Effector memory CD4-positive, alpha-beta T cell (primary cell): ENCODE data around the gene EPHA1.
A peak's percentile ranks its signal among the peaks of the same experiment; 100 is the strongest.

ENCODE experiments used
- DNase-seq, 3 donors: peaks; one replicate each; pipeline ENCODE4 v3.0.0-alpha.2; 2020
- H3K27ac ChIP-seq: 2 replicates; pipeline ENCODE4 v1.7.0; 2013; ENCODE audit warnings: mild to moderate bottlenecking, low read length, moderate library complexity; ENCODE audit not compliant: insufficient read depth, poor library complexity, severe bottlenecking
- H3K27me3 ChIP-seq: replicated peaks from 2 replicates; pipeline ENCODE4 v1.7.0; 2013; ENCODE audit warnings: mild to moderate bottlenecking, low read length; ENCODE audit not compliant: insufficient read depth, control insufficient read depth, poor library complexity, severe bottlenecking
- H3K36me3 ChIP-seq: 2 replicates; pipeline ENCODE4 v1.7.0; 2013; ENCODE audit warnings: mild to moderate bottlenecking, low read length, moderate library complexity; ENCODE audit not compliant: control insufficient read depth, insufficient read depth
- H3K4me1 ChIP-seq: 2 replicates; pipeline ENCODE4 v1.7.0; 2013; ENCODE audit warnings: low read length, mild to moderate bottlenecking; ENCODE audit not compliant: control insufficient read depth, insufficient read depth, poor library complexity, severe bottlenecking
- H3K4me3 ChIP-seq: 2 replicates; pipeline ENCODE4 v1.7.0; 2013; ENCODE audit warnings: low read length, low read depth, mild to moderate bottlenecking; ENCODE audit not compliant: insufficient read depth, poor library complexity, severe bottlenecking
- H3K9me3 ChIP-seq: 2 replicates; pipeline ENCODE4 v1.7.0; 2013; ENCODE audit warnings: mild to moderate bottlenecking, low read length, moderate library complexity; ENCODE audit not compliant: control insufficient read depth

The EPHA1 gene

DNA sequence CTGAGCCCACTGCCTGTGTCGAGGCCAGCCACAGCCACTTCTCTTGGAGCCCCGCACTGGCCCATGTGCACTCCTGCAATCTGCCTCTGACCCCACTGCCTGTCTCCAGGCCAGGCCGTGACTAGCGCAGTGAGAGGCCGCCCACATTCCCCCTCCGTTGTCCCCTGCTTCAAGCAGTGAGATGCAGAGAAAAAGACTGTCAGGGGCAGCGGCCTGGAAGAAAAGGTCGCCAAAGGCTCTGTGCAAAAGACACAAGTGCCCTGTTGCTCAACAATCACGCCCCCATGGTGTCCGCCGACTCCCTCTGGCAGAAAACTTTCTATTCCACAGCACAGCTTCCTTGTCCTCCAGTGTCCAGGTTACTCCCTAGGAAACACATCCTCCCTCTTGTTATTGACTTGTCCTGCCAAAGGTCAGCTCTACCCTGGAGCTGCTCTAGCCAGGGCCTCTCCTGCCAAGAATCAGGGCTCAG is 56.1 kb downstream of the EPHA1 start:
- Histone ChIP-seq H3K27ac (no peak overlapping the region), H3K27me3 (no peaks in the 10 kb centered on the region), H3K36me3 (no peaks in the 10 kb centered on the region), H3K4me3 (no peak overlapping the region), H3K4me1 (no peaks in the 10 kb centered on the region), H3K9me3 (no peaks in the 10 kb centered on the region)
- no peak for DNase-seq

- H3K4me1 ChIP-seq: no peaks in the 10 kb centered on the region
- DNase-seq: no peak
- H3K9me3 ChIP-seq: no peaks in the 10 kb centered on the region
- no peak overlapping the region for H3K4me3 ChIP-seq
- no peaks in the 10 kb centered on the region for H3K36me3 ChIP-seq
- no peak overlapping the region for H3K27ac ChIP-seq
- H3K27me3 ChIP-seq: no peaks in the 10 kb centered on the region
These were observed 57.1 kb downstream of the EPHA1 start for GRCh38 chr7:143351574-143351973.

GRCh38 chr7:143351060-143351459 is 57.6 kb downstream of the EPHA1 start:
- Histone ChIP-seq H3K4me1 (no peaks in the 10 kb centered on the region), H3K27me3 (no peaks in the 10 kb centered on the region)

DNA sequence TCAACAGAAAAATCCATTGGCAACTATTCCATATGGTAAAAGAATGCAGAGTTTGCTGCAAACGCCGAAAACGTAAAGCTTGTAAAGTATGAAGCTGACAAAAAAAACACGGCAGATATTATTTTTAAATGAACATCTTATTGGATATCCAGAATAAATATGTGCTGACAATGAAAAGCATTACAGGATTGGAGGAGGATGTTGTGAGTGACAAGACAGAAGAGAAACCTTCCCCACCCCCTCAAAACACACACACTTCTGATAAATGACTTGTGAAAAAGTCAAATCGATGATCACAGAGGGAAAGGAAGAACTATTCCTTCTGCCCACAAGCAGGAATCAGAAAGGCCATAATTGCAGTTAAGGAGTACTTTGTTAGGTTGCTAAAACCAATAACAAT is 60.7 kb downstream of the EPHA1 start:
- DNase-seq: no peak
- Histone ChIP-seq H3K27me3 (no peaks in the 10 kb centered on the region), H3K9me3 (no peaks in the 10 kb centered on the region), H3K36me3 (no peaks in the 10 kb centered on the region), H3K4me3 (no peak overlapping the region), H3K4me1 (peaks cover 9% of the 10 kb centered on the region), H3K27ac (no peak overlapping the region)

More at GRCh38 chr7:143351060-143351459, 57.6 kb downstream of the EPHA1 start:
- no peak for DNase-seq
- Histone ChIP-seq H3K27ac (no peak overlapping the region), H3K36me3 (no peaks in the 10 kb centered on the region), H3K4me3 (no peak overlapping the region), H3K9me3 (no peaks in the 10 kb centered on the region)

DNA sequence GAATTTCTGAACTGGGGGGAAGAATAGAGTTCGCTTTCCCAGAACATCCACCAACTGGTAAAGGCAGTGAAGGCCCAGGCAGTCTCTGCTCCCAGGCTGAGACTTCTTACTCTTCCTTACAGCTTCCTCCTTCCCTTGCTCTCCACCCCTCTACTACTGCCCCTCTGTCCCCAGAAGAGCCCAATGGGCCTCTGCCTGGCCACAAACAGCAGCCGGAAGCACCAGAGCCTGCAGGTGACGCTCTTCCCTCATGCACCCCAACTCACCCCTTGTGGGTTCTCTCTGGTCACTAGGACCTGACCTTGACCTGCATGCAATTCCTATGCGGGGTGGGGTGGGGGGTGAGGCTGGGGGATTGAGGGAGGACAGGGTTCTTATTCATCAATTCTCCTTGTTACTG is 62.6 kb downstream of the EPHA1 start:
- Histone ChIP-seq H3K4me3 (no peak overlapping the region), H3K36me3 (no peaks in the 10 kb centered on the region), H3K27ac (no peak overlapping the region), H3K4me1 (peaks cover 9% of the 10 kb centered on the region), H3K9me3 (no peaks in the 10 kb centered on the region), H3K27me3 (no peaks in the 10 kb centered on the region)
- DNase-seq: no peak

- no peaks in the 10 kb centered on the region for H3K36me3 ChIP-seq
- peaks cover 9% of the 10 kb centered on the region for H3K4me1 ChIP-seq
- no peaks in the 10 kb centered on the region for H3K9me3 ChIP-seq
- no peaks in the 10 kb centered on the region for H3K27me3 ChIP-seq
- H3K4me3 ChIP-seq: peak overlapping the region; percentile 39
- peak; percentile 36 to 45 (median 41) for DNase-seq
- no peak overlapping the region for H3K27ac ChIP-seq
These were observed 63.2 kb downstream of the EPHA1 start for GRCh38 chr7:143345428-143345900.

- Histone ChIP-seq H3K4me1 (peaks cover 9% of the 10 kb centered on the region), H3K27me3 (no peaks in the 10 kb centered on the region), H3K9me3 (no peaks in the 10 kb centered on the region), H3K27ac (no peak overlapping the region), H3K36me3 (no peaks in the 10 kb centered on the region), H3K4me3 (no peak overlapping the region)
- no peak for DNase-seq
These were observed 65.1 kb downstream of the EPHA1 start for GRCh38 chr7:143343596-143343995.

DNA sequence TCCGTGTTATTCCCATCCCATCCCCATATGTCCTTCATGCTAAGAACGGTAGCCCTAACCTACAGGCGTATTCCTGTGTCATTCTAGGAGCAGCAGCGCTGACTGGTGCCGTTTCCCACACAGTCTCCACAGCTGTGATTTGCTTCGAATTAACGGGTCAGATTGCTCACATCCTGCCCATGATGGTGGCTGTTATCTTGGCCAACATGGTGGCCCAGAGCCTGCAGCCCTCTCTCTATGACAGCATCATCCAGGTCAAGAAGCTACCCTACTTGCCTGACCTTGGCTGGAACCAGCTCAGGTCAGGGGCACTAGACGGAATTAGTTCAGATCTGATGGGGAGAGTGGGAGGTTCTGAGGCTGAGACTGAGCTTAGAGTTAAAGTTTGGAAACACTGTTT is 66.8 kb downstream of the EPHA1 start:
- DNase-seq: no peak
- H3K27ac ChIP-seq: no peak overlapping the region
- no peak overlapping the region for H3K4me3 ChIP-seq
- no peaks in the 10 kb centered on the region for H3K36me3 ChIP-seq
- H3K27me3 ChIP-seq: no peaks in the 10 kb centered on the region
- H3K4me1 ChIP-seq: peaks cover 9% of the 10 kb centered on the region
- no peaks in the 10 kb centered on the region for H3K9me3 ChIP-seq
